GM12865 (cell line): Measurements from ENCODE around the gene LYPD6B.

Source experiments
- DNase-seq: peaks from one replicate; pipeline ENCODE4 v3.0.0; 2010; ENCODE audit warnings: low read depth
- H3K4me3 ChIP-seq: 2 replicates; pipeline ENCODE4 v1.5.1; 2011; ENCODE audit warnings: mild to moderate bottlenecking, low read depth, low read length, control low read depth
- CTCF ChIP-seq: IDR thresholded peaks from 2 replicates; pipeline ENCODE4 v1.5.1; 2011; ENCODE audit warnings: low read length, control low read depth, low read depth, inconsistent platforms; ENCODE audit not compliant: insufficient read depth; ENCODE audit errors: missing control alignments

The LYPD6B gene

GRCh38 chr2:149020432-149020851, 18.1 kb upstream of the LYPD6B start:
- peak; percentile 94 for DNase-seq
- peak overlapping the region; percentile 52 for H3K4me3 ChIP-seq
- no peak for TF ChIP-seq CTCF

GRCh38 chr2:149021271-149021719, 17.2 kb upstream of the LYPD6B start:
- TF ChIP-seq CTCF, result no peak
- DNase-seq, result peak; percentile 76
- peak overlapping the region; percentile 28 for H3K4me3 ChIP-seq

- peak; percentile 87 for DNase-seq
- TF ChIP-seq CTCF, result no peak
- H3K4me3 ChIP-seq, result peak overlapping the region; percentile 28
Measured at GRCh38 chr2:149021761-149022160, 16.7 kb upstream of the LYPD6B start.

GRCh38 chr2:149023091-149023490, 15.4 kb upstream of the LYPD6B start:
- TF ChIP-seq CTCF, result no peak
- H3K4me3 ChIP-seq, result no peak overlapping the region
- peak; percentile 78 for DNase-seq

GRCh38 chr2:149027590-149028250, 10.8 kb upstream of the LYPD6B start:
- H3K4me3 ChIP-seq, result no peak overlapping the region
- peak; percentile 28 for DNase-seq
- no peak for TF ChIP-seq CTCF

- no peak overlapping the region for H3K4me3 ChIP-seq
- DNase-seq, result no peak
- no peak for TF ChIP-seq CTCF
Measured at GRCh38 chr2:149028377-149028776, 10.1 kb upstream of the LYPD6B start.

- no peak for DNase-seq
- no peak for TF ChIP-seq CTCF
- H3K4me3 ChIP-seq, result no peak overlapping the region
Measured at GRCh38 chr2:149028891-149029290, 9.6 kb upstream of the LYPD6B start.
